ENCODE data around the gene CCSER2.
"Not testable (repeated sequence)": the region's sequence is repeated elsewhere in the genome, so short reads cannot be mapped to it uniquely, and the experiment has no call there.

Gene CCSER2

DNA sequence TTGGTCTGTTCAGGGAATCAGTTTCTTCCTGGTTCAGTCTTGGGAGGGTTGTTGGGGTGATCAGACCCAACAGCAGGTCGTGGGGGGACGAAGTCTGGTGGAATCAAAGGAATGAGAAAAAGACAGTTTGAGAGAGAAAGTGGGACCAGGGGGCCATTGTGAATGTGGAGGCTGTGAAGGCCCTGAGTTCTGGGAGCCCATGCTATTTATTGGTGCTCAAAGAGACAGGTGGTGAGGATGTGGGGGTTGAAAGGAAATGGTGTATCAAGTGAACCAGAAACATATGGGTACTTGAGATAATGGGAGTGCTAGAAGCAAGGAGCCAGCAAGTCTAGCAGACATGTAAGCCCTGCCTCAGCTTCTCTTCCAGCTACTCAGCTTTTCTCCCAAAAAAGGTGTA, 84.1 kb downstream of the CCSER2 start:
- no peak overlapping the region for H3K27ac ChIP-seq
- TF ChIP-seq, protein P1, sequence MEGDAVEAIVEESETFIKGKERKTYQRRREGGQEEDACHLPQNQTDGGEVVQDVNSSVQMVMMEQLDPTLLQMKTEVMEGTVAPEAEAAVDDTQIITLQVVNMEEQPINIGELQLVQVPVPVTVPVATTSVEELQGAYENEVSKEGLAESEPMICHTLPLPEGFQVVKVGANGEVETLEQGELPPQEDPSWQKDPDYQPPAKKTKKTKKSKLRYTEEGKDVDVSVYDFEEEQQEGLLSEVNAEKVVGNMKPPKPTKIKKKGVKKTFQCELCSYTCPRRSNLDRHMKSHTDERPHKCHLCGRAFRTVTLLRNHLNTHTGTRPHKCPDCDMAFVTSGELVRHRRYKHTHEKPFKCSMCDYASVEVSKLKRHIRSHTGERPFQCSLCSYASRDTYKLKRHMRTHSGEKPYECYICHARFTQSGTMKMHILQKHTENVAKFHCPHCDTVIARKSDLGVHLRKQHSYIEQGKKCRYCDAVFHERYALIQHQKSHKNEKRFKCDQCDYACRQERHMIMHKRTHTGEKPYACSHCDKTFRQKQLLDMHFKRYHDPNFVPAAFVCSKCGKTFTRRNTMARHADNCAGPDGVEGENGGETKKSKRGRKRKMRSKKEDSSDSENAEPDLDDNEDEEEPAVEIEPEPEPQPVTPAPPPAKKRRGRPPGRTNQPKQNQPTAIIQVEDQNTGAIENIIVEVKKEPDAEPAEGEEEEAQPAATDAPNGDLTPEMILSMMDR (conservative IDR thresholded peaks at IDR 0.05): no peak

DNA sequence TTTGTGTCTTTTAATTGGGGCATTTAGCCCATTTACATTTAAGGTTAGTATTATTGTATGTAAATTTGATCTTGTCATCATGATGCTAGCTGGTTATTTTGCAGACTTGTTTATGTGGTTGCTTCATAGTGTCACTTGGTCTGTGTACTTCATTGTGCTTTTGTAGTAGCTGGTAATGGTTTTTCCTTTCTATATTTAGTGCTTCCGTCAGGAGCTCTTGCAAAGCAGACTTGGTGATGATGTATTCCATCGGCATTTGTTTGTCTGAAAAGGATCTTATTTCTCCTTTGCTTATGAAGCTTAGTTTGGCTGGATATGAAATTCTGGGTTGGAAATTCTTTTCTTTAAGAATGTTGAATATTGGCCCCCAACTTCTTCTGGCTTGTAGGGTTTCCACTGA, 85.7 kb downstream of the CCSER2 start:
- not testable (repeated sequence) for H3K27ac ChIP-seq

DNA sequence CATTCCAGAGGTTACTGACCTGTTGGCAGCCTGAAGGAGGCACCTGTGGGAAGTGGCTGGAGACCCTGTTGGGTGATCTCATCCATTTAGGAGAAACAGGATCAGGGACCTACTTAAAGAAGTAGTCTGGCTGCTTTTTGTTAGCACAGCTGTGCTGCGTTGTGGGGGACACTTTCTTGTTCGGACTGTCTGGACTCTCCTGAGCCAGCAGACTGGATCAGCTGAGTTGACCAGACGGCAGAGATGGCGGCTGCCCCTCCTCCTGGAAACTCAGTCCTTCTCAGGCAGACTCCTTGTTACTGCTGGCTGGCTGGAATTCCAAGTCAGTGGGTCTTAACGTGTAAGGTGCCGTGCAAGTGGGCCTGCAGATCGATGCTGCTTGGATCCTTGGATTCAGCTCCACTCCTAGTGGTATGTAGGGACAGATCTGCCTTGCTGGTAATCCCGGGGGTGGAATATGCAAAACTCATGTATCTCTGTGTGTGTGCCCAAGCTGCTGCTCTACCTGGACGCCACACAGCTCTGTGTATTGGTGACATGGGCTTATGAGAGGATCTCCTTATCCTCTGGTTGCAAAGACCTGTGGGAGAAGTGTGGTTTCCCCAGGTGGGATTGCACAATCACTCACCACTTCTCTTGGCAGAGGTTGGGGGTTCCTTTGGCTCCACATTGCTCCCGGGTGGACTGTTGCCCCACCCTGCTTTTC, 87.3 kb downstream of the CCSER2 start:
- TF ChIP-seq, protein P1 (conservative IDR thresholded peaks at IDR 0.05): no peak
- H3K27ac ChIP-seq: peak overlapping the region; percentile 51

DNA sequence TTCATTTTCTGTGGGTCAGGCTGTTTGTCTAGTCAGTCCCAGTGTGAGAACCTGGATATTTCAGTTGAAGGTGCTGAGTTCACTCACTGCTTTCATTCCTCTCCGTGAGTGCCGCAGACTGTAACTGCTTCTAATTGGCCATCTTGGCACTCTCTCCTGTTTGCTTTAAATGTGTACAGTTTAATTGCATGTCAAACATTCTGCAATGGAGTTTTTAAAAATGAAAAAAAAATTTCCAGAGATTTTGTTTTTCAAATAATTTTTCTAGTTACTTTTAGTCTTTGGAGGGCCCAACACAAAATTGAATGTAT, 87.8 kb downstream of the CCSER2 start:
- TF ChIP-seq, protein P1 (conservative IDR thresholded peaks at IDR 0.05): no peak
- peak overlapping the region; percentile 51 for H3K27ac ChIP-seq

DNA sequence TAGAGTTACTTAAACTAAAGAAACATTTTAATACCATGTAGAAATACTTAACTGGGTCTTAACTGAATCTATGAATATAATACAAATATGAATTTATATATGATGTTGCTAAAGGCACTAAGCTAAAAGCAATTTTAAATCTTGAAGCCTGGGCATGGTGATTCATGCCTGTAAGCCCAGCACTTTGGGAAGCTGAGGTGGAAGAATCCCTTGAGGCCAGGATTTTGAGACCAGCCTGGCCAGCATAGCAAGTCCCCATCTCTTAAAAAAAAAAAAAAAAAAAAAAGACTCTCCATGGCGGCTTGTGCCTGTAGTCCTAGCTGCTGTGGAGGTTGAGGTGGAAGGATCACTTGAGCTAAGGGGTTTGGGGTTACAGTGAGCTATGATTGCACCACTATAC, 95.3 kb downstream of the CCSER2 start:
- peak overlapping the region; percentile 37 for H3K27ac ChIP-seq
- TF ChIP-seq, protein P1 (conservative IDR thresholded peaks at IDR 0.05): no peak

DNA sequence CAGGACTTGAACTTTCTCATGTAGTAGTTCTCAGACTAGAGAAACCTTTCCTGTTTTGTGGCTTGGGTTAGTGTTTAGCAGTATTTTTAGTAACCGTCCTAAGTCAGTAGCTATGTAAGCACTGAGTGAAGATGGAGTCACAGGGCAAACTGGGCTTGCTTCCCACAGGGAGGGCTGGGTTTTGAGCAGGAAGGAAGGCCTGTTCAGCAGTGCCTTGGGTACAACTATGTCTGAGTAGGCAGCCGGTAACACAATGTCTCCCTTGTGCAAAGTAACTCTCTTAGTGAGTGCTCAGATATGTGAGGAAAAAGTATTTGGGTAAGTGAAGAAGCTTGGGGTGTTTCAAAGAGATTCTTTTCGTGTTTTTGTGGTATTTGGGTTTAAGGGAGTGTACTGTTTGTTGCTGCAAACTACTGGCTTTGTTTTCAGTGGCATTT, 96.4 kb downstream of the CCSER2 start:
- TF ChIP-seq, protein P1 (conservative IDR thresholded peaks at IDR 0.05): no peak
- H3K27ac ChIP-seq: peak overlapping the region; percentile 37

DNA sequence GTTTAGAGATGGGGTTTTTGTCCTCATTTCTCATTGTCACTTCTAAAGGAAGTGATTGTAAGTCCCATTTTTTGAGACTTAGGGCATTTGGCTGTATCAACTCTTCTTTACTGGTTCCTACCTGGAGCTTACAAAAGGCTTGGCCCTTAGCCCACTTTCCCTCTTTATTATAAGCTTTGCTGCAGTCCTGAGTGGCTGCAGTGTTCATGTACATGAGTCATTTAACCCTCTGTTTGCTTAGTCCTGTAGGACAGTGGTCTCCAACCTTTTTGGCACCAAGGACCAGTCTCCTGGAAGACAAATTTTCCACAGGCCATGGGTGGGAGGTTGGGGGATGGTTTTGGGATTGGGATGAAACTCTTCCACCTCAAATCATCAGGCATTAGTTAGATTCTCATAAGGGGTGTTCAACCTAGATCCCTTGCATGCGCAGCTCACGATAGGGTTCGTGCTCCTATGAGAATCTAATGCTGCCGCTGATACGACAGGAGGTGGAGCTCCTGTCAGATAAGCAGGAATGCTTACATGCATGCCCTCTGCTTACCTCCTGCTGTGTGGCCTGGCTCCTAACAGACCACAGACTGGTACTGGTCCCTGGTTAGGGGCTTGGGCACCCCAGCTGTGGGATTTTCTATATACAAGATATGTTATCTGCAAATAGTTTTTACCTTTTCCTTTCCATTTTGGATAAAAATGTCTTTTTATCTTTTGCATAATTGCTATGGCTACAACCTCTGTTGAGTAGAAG, 99.7 kb downstream of the CCSER2 start:
- TF ChIP-seq, protein P1 (conservative IDR thresholded peaks at IDR 0.05): no peak
- no peak overlapping the region for H3K27ac ChIP-seq

DNA sequence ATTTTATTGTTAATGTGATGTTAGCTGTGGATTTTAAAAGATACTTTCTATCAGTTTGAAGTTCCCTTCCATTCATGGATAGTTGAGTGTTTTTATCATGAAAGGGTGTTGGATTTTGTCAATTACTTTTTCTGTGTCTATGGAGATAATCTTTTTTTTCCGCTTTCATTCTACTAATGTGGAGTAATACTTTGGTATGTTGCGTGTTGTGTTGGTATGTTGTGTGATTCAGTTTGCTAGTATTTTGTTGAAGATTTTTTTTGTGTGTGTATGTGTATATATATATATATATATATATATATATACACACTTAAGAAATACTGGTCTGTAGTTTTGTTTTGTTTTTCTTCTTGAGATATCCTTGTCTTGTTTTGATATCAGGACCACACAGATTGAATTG, 100.3 kb downstream of the CCSER2 start:
- H3K27ac ChIP-seq: no peak overlapping the region

More for the DNA sequence above, 100.3 kb downstream of the CCSER2 start:
- TF ChIP-seq, protein P1 (conservative IDR thresholded peaks at IDR 0.05): no peak
